Measurements from ENCODE around the gene ABCD1. TPM values are rescaled to one million over a fixed set of nuclear protein-coding genes. Genes with fewer than 3 reads are reported as not detected.

Gene ABCD1
- total RNA-seq, 1 donor from 2014 or later, result 10.4 TPM

DNA sequence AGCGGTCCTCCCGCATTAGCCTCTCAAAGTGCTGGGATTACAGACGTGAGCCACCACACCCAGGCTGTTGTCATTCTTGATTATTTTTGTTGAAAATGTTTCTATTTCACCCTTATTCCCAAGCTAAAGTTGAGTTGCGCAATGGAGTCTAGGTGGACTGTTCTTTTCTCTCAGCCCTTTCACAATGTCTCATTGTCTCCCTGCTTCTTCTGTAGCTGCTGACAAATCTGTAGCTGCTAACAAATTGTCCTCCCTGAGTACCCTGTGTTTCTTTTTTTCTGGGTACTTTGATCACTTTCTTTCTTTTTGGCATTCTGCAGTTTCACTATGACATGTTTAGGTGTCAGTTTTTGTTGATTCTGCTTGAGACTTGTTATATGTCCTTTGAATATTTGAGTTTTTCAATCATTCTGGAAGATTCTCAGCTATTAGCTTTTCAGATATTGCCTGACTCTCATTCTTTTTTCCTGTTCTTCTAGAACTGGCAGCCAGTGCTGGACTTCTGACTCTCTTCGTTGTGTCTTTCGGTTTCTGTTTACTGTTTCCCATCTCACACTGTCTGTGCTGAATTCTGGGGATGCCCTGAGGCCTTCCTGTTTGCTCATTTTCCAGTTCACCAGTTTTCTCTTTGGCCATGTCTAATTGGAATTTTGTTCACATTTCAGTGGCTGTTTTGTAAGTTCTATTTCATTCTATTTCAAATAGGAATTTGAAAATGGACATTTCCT is 6.6 kb downstream of the ABCD1 start:
- Histone ChIP-seq H3K36me3 (ENCODE audit: control insufficient read depth in 3 of 3, insufficient read depth in 3 of 3, low read length in 3 of 3) (peaks cover 6 to 9% (median 6%) of the 10 kb centered on the region in 3 donors), H3K27me3 (ENCODE audit: control insufficient read depth in 3 of 3, insufficient read depth in 3 of 3, low read length in 3 of 3) (no peaks in the 10 kb centered on the region), H3K9ac (ENCODE audit: low read depth in 1 of 3, low read length in 3 of 3) (no peak overlapping the region), H3K4me1 (ENCODE audit: control insufficient read depth in 3 of 3, insufficient read depth in 3 of 3, low read length in 3 of 3) (peaks cover 25 to 30% (median 26%) of the 10 kb centered on the region in 3 donors), H3K27ac (ENCODE audit: low read depth, low read length) (no peak overlapping the region), H3K9me3 (ENCODE audit: control insufficient read depth in 3 of 3, low read length in 3 of 3) (no peaks in the 10 kb centered on the region), H3K4me3 (ENCODE audit: low read length in 3 of 3) (no peak overlapping the region)

DNA sequence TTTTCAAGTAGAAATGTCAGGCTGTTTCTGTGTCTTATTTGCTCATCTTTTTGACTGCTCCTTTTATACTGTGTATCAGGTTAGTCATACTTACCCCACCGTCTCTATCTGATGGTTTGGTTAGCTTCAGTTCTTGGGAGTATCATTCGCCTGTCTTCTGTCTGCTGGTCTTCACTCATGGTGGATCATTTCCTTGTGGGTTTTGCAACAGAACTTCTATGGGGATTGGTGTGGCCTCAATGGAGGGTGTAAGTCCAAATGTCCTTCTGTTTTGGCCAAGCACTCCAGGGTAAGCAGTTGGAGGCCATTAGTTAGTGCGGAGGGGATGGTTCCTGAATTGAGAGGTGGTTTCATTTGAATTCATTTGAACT is 7.2 kb downstream of the ABCD1 start:
- no peaks in the 10 kb centered on the region for H3K9me3 ChIP-seq (ENCODE audit: control insufficient read depth in 3 of 3, low read length in 3 of 3)
- peaks cover 8 to 10% (median 9%) of the 10 kb centered on the region in 3 donors for H3K36me3 ChIP-seq (ENCODE audit: control insufficient read depth in 3 of 3, insufficient read depth in 3 of 3, low read length in 3 of 3)
- no peak overlapping the region for H3K9ac ChIP-seq (ENCODE audit: low read depth in 1 of 3, low read length in 3 of 3)
- H3K27me3 ChIP-seq (ENCODE audit: control insufficient read depth in 3 of 3, insufficient read depth in 3 of 3, low read length in 3 of 3), result no peaks in the 10 kb centered on the region
- H3K4me1 ChIP-seq (ENCODE audit: control insufficient read depth in 3 of 3, insufficient read depth in 3 of 3, low read length in 3 of 3), result peaks cover 20 to 25% (median 20%) of the 10 kb centered on the region in 3 donors
- no peak overlapping the region for H3K4me3 ChIP-seq (ENCODE audit: low read length in 3 of 3)
- no peak overlapping the region for H3K27ac ChIP-seq (ENCODE audit: low read depth, low read length)

DNA sequence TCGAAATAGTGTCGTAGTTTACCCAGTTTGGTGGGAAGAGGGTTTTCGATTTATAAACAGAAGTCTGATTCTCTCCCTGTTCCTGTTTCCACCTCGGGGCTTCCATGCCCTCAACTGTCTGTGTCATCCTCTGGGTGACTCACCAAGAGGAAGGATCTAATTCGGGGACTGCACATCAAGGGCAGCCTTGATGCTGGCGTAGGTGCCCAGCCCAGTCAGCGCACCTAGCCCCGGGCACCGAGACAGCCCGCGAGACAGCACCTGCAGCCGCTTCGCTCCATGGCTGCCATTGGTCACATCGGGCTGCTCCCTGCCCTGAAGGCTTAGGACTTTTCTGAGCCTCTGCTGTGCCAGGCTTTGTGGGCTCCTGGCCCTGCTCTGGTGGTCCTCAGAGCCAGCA is 7.7 kb downstream of the ABCD1 start:
- Histone ChIP-seq H3K4me1 (ENCODE audit: control insufficient read depth in 3 of 3, insufficient read depth in 3 of 3, low read length in 3 of 3) (peaks cover 14 to 19% (median 15%) of the 10 kb centered on the region in 3 donors), H3K4me3 (ENCODE audit: low read length in 3 of 3) (no peak overlapping the region), H3K27ac (ENCODE audit: low read depth, low read length) (no peak overlapping the region), H3K36me3 (ENCODE audit: control insufficient read depth in 3 of 3, insufficient read depth in 3 of 3, low read length in 3 of 3) (peaks cover 12 to 14% (median 14%) of the 10 kb centered on the region in 3 donors), H3K9me3 (ENCODE audit: control insufficient read depth in 3 of 3, low read length in 3 of 3) (no peaks in the 10 kb centered on the region), H3K9ac (ENCODE audit: low read depth in 1 of 3, low read length in 3 of 3) (no peak overlapping the region), H3K27me3 (ENCODE audit: control insufficient read depth in 3 of 3, insufficient read depth in 3 of 3, low read length in 3 of 3) (no peaks in the 10 kb centered on the region)

DNA sequence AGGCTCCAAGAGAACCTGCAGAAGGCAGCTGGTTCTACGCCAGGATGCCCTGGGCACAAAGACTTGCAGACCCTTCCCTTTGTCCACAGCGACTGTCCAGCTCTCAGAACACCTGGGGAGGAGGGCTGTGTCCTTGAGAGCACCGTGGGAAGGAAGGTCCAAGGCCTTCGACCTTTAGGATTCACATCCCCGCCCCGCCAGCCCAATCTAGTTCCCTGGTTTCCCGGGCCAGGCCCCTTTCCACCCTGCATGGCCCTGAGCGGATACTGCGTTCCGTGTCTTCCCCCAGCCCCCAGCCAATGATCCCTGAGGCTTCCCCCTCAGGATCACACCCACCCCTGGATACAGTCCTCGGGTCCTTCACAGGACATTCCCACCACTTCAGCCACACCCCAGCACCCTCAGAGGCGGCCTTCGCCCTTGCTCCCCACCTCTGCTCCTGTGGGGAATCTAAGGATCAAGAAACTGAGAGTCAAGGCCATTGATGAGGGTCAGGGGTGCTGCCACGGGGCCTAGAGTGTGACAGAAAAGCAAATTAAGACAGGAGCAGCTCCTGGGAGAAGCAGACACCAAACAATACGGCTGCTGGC is 9.1 kb downstream of the ABCD1 start:
- no peak overlapping the region for H3K9ac ChIP-seq (ENCODE audit: low read depth in 1 of 3, low read length in 3 of 3)
- H3K4me3 ChIP-seq (ENCODE audit: low read length in 3 of 3), result no peak overlapping the region

DNA sequence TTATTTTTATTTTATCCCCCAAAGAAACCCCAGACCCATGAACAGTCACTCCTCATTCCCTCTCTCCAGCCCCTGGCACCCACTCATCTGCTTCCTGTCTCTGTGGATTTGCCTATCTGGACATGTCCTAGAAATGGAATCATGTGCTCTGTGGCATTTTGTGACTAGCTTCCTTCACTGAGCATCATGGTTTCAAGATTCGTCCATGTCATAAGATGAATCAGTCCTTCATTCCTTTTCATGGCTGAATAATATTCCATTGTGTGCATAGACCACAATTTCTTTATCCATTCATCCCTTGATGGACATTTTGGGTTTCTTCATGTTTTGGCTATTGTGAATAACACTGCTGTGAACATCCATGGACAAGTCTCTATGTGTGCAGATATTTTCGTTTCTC is 10.2 kb downstream of the ABCD1 start:
- Histone ChIP-seq H3K9me3 (ENCODE audit: control insufficient read depth in 3 of 3, low read length in 3 of 3) (no peaks in the 10 kb centered on the region), H3K36me3 (ENCODE audit: control insufficient read depth in 3 of 3, insufficient read depth in 3 of 3, low read length in 3 of 3) (peaks cover 11 to 12% (median 11%) of the 10 kb centered on the region in 3 donors), H3K27me3 (ENCODE audit: control insufficient read depth in 3 of 3, insufficient read depth in 3 of 3, low read length in 3 of 3) (no peaks in the 10 kb centered on the region), H3K4me3 (ENCODE audit: low read length in 3 of 3) (no peak overlapping the region), H3K4me1 (ENCODE audit: control insufficient read depth in 3 of 3, insufficient read depth in 3 of 3, low read length in 3 of 3) (no peaks in the 10 kb centered on the region), H3K9ac (ENCODE audit: low read depth in 1 of 3, low read length in 3 of 3) (no peak overlapping the region), H3K27ac (ENCODE audit: low read depth, low read length) (no peak overlapping the region)

More for the DNA sequence above, 9.1 kb downstream of the ABCD1 start:
- Histone ChIP-seq H3K4me1 (ENCODE audit: control insufficient read depth in 3 of 3, insufficient read depth in 3 of 3, low read length in 3 of 3) (peaks cover 3 to 6% (median 4%) of the 10 kb centered on the region in 3 donors), H3K36me3 (ENCODE audit: control insufficient read depth in 3 of 3, insufficient read depth in 3 of 3, low read length in 3 of 3) (peaks cover 12 to 14% (median 14%) of the 10 kb centered on the region in 3 donors), H3K27ac (ENCODE audit: low read depth, low read length) (no peak overlapping the region), H3K9me3 (ENCODE audit: control insufficient read depth in 3 of 3, low read length in 3 of 3) (no peaks in the 10 kb centered on the region), H3K27me3 (ENCODE audit: control insufficient read depth in 3 of 3, insufficient read depth in 3 of 3, low read length in 3 of 3) (no peaks in the 10 kb centered on the region)

DNA sequence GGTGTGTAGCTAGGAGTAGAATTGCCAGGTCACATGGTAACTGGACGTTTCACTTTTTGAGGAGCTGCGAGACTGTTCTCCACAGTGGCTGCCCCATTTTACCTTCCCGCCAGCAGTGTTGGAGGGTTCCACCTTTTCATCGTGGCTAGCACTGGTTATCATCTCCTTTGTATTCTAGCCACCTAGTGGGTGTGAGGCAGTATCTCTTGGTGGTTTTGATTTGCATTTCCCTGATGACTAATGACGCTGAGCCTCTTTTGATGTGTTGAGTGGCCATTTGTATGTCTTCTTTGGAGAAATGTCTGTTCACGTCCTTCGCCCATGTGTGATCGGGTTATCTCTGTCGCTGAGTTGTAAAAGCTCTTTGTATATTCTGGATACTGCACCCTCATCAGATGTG is 10.6 kb downstream of the ABCD1 start:
- H3K9ac ChIP-seq (ENCODE audit: low read depth in 1 of 3, low read length in 3 of 3), result no peak overlapping the region
- no peak overlapping the region for H3K27ac ChIP-seq (ENCODE audit: low read depth, low read length)
- H3K27me3 ChIP-seq (ENCODE audit: control insufficient read depth in 3 of 3, insufficient read depth in 3 of 3, low read length in 3 of 3), result peaks cover 0 to 1% (median 0%) of the 10 kb centered on the region in 3 donors
- no peaks in the 10 kb centered on the region for H3K9me3 ChIP-seq (ENCODE audit: control insufficient read depth in 3 of 3, low read length in 3 of 3)
- no peak overlapping the region for H3K4me3 ChIP-seq (ENCODE audit: low read length in 3 of 3)
- H3K36me3 ChIP-seq (ENCODE audit: control insufficient read depth in 3 of 3, insufficient read depth in 3 of 3, low read length in 3 of 3), result peaks cover 11 to 15% (median 12%) of the 10 kb centered on the region in 3 donors
- H3K4me1 ChIP-seq (ENCODE audit: control insufficient read depth in 3 of 3, insufficient read depth in 3 of 3, low read length in 3 of 3), result no peaks in the 10 kb centered on the region

DNA sequence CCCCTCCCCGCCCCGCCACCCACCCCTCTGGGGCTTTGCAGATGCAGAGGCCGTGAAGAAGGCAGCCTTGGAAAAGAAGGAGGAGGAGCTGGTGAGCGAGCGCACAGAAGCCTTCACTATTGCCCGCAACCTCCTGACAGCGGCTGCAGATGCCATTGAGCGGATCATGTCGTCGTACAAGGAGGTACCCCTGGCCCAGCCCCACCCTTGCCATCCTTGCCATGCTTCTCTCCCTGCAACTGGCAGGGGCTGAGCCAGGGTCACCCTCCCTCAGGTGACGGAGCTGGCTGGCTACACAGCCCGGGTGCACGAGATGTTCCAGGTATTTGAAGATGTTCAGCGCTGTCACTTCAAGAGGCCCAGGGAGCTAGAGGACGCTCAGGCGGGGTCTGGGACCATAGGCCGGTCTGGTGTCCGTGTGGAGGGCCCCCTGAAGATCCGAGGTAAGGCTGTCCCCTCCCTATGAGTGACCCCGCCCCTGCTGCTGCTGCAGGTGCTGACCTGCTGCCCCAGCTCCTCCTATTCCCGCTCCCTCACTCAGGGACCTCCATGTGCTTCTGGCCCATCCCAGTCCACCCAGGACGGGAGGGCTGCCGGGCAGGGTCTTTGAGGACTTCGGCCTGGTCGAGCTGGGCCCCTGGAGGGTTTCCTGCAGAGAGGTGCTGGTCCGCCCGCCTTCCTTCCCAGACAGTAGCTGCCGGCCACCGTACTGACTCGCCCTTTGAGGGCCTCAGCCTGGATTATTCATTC is 11.6 kb downstream of the ABCD1 start:
- Histone ChIP-seq H3K9me3 (ENCODE audit: control insufficient read depth in 3 of 3, low read length in 3 of 3) (no peaks in the 10 kb centered on the region), H3K27ac (ENCODE audit: low read depth, low read length) (no peak overlapping the region), H3K36me3 (ENCODE audit: control insufficient read depth in 3 of 3, insufficient read depth in 3 of 3, low read length in 3 of 3) (peaks cover 11 to 16% (median 12%) of the 10 kb centered on the region in 3 donors), H3K9ac (ENCODE audit: low read depth in 1 of 3, low read length in 3 of 3) (no peak overlapping the region), H3K4me1 (ENCODE audit: control insufficient read depth in 3 of 3, insufficient read depth in 3 of 3, low read length in 3 of 3) (no peaks in the 10 kb centered on the region), H3K4me3 (ENCODE audit: low read length in 3 of 3) (no peak overlapping the region), H3K27me3 (ENCODE audit: control insufficient read depth in 3 of 3, insufficient read depth in 3 of 3, low read length in 3 of 3) (peaks cover 0 to 4% (median 0%) of the 10 kb centered on the region in 3 donors)

DNA sequence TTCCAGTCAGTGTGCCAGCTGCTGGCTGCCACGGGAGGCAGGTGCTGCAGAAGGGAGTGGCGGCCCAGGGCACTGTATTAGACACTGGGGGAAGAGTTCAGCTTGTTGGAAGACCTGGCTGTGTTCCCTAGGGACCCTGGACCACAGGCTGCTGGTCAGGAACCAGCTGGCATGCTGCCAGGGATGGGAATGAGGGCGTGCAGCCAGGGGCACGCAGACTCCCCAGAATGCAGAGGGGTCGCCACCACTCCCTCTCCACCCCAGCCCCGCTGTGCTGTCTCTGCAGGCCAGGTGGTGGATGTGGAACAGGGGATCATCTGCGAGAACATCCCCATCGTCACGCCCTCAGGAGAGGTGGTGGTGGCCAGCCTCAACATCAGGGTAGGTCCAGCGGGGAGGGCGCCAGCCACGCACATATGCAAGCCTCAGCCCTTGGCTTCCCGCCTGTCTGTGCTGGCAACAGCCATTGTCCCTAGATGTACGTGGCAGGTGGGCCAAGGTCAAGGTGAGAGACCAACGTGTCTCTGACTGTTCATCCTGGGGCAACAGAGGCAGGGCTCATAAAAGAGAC is 12.3 kb downstream of the ABCD1 start:
- Histone ChIP-seq H3K4me1 (ENCODE audit: control insufficient read depth in 3 of 3, insufficient read depth in 3 of 3, low read length in 3 of 3) (no peaks in the 10 kb centered on the region), H3K4me3 (ENCODE audit: low read length in 3 of 3) (no peak overlapping the region), H3K9me3 (ENCODE audit: control insufficient read depth in 3 of 3, low read length in 3 of 3) (no peaks in the 10 kb centered on the region), H3K27ac (ENCODE audit: low read depth, low read length) (no peak overlapping the region), H3K9ac (ENCODE audit: low read depth in 1 of 3, low read length in 3 of 3) (no peak overlapping the region), H3K36me3 (ENCODE audit: control insufficient read depth in 3 of 3, insufficient read depth in 3 of 3, low read length in 3 of 3) (peaks cover 8 to 16% (median 9%) of the 10 kb centered on the region in 3 donors), H3K27me3 (ENCODE audit: control insufficient read depth in 3 of 3, insufficient read depth in 3 of 3, low read length in 3 of 3) (peaks cover 0 to 4% (median 0%) of the 10 kb centered on the region in 3 donors)

DNA sequence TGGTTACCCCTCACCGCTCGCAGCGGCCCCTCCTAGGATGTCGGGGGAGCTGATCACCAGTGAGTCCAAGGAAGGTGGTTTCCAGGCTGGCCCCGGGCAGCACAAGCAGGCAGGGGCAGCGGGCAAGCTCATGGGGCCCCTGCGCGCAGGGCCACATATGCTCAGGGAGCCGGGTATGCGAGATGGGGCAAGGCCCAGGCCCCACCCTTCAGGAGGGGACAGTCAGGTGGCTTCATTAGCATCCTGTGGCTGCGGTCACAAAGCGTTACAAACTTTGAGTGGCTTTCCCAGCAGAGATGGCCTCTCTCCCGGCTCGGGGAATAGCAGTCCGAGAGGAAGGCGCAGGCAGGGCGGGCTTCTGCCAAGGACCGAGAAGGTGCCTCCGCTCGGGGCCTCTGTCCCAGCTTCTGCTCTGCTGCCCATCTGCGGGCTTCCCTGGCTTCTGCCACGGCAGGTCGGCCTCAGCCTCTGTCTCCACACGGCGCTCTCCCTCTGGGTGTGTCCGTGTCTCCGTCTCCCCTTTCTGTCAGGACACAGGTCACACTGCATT is 13.5 kb downstream of the ABCD1 start:
- Histone ChIP-seq H3K27me3 (ENCODE audit: control insufficient read depth in 3 of 3, insufficient read depth in 3 of 3, low read length in 3 of 3) (peaks cover 0 to 4% (median 0%) of the 10 kb centered on the region in 3 donors), H3K4me3 (ENCODE audit: low read length in 3 of 3) (no peak overlapping the region), H3K27ac (ENCODE audit: low read depth, low read length) (no peak overlapping the region), H3K36me3 (ENCODE audit: control insufficient read depth in 3 of 3, insufficient read depth in 3 of 3, low read length in 3 of 3) (peaks cover 8 to 16% (median 8%) of the 10 kb centered on the region in 3 donors), H3K9ac (ENCODE audit: low read depth in 1 of 3, low read length in 3 of 3) (no peak overlapping the region), H3K9me3 (ENCODE audit: control insufficient read depth in 3 of 3, low read length in 3 of 3) (no peaks in the 10 kb centered on the region), H3K4me1 (ENCODE audit: control insufficient read depth in 3 of 3, insufficient read depth in 3 of 3, low read length in 3 of 3) (no peaks in the 10 kb centered on the region)
